Activated CD8-positive, alpha-beta memory T cell treated with anti-CD3 and anti-CD28 coated beads, Interleukin-2, amount 50 U/mL, for 24 hours (primary cell): ENCODE measurements around the gene PRKCD.
"Not testable (repeated sequence)": the region's sequence is repeated elsewhere in the genome, so short reads cannot be mapped to it uniquely, and the experiment has no call there.

Source experiments
- DNase-seq: peaks from one replicate; pipeline ENCODE4 v3.0.0-alpha.2; 2020; ENCODE audit errors: extremely low read depth

PRKCD gene

DNA sequence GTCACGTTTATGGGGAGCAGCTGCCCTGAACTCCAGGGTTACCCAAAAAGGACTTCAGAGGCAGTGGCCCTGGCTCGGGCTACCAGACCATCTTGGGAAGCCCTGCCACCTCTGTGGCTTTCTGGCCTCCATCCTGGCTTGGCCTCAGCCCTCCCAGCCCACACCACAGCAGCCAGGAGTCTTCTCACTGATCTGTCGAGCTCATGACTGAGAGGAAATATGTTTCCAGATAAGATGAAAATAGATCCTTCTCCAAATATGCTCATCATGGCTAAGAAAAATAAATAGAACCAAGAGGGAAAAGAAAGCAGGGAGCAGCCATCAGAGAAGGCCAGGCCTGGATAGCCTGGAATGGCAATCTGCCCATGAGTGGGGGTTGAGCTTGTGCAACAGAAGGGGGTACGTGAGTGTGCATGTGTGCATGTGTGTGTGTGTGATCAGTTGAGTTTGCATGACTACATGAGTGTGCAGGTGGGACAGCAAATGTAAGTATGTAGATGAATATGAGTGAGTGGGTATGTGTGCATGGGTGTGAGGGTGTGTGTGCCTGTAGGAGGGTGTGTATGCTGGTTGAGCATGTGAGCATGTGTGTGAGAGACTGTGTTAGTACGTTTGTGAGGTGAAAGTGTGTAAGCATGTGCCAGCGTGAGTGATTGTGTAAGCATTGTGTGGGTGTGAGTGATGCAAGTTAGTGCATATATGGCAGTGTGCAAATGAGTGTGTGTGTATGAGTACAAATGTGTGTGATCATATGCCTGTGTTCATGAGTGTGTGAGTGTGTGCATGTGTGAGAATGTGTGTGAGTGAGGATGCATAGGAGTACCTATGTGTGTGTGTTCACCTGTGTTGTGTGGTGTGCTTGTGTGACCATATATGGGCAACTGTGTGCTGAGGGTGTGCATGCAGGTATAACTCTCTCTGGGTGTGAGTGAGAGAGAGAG is 20.8 kb upstream of the PRKCD start:
- no peak for DNase-seq

DNA sequence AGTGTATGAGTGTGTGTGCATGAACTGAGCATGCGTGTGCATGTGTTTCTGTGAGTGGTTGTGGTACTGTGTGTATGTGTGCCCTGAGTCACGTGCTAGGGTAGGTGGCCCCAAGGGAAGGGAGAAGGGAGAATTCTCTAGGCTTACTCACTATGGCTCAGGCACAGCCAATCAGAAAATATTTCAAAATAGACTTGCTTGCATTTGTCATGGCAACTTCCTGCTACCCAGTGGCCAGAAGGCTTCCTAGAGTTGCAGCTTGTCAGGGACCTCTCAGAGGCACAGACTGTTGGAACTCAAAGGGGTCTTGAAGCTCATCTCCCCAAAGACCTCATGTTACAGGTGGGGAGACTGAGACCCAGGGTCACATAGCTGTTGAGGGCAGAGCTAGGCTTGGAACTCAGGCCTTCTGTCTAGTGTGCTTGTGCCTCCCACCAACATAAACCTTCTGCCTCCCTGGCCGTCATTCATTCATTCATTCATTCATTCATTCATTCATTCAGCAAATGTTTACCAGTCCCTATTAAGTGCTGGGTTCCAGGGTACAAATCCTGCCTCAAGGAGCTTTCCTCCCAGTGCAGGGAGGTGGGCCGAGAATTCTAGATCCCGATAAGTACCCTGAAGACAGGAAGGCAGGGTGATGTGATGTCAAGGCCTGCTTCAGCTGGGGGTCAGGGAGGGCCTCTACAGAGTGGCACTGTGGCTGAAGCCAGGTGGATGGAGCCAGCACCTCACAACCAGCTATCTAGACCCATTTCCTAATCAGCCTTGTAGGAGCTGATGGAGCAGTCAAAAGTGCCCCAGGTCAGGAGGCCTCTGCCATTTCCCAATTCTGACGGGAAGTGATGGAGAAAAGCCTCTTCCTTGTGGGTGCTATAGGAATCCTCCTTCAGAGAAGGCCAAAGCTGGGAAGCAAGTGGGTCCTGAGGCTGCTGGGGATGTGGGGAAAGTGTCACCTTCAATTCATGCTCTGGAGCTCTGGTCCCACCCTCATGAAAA is 19.9 kb upstream of the PRKCD start:
- DNase-seq: no peak

DNA sequence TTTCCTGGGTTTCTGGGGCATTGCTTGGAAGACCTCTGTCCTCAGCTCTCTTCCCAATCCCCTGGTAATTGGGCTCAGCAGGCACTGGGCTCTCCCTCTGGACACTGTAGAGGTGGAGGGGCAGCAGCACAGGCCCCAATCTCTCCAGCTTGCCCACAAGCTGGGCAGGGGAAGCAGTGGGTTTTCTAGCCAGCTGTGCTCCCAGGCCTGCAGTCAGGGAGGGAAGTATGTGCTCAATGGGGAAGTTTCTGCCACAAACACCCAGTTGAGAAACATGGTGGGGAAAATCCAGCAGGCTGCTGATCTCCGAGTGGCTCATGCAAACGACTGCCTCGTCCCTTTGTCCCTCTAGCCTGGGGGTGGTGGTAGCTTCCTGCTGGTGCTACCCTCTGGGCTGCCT is 18.0 kb upstream of the PRKCD start:
- DNase-seq: no peak

DNA sequence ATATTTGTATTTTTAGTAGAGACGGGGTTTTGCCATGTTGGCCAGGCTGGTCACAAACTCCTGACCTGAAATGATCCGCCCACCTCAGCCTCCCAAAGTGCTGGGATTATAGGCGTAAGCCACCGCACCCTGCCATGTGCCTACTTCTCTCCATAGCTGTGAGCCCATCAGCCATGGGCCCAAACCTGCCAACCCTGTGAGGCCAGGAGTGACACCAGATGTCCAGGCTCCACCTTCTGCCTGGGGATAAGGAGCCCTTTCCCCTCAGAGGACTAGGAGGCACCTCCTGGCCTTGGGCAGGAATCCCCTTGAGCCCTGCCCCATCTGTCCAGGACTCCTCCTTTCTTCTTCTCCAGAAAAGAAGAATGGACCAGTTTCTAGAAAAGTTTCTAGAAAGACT is 16.6 kb upstream of the PRKCD start:
- no peak for DNase-seq

DNA sequence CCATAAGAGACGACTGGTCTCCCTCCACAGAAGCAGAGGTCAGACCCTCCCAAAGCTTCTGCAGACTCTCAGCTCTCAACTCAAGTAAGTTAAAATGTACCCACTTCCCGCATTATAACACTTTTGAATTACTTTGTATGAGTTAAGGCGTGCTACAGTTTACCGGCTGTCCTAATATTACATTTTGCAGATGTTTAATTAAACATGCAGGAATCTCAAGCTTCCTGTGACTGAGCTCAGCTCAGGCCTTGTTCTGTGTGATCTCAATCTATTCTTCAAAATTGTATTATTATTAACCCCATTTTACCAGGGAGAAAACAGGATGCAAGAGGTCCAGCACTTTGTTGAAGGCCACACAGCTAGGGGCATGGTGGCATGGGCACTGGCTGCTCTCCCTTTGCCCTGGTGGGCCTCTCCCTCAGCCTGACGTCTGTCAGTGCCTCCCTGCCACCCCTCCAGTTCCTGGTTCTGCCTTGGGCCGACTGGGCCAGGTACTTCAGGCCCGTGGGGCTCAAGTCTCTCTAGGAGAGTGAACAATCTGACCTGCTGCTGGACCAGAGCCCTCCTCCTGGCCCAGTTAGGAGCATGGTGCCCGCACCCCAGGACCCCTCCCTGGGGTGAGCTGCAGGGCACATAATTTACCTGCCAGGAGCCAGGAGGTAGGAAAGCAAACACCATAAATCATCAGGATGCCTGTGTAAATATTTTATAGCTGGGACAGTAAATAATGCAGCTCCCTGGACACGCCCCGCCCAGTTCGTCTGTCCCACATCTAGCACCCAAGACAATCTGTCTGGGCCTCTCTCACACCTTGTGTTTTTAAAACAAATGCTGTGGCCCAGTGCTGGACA is 15.9 kb upstream of the PRKCD start:
- DNase-seq: no peak

DNA sequence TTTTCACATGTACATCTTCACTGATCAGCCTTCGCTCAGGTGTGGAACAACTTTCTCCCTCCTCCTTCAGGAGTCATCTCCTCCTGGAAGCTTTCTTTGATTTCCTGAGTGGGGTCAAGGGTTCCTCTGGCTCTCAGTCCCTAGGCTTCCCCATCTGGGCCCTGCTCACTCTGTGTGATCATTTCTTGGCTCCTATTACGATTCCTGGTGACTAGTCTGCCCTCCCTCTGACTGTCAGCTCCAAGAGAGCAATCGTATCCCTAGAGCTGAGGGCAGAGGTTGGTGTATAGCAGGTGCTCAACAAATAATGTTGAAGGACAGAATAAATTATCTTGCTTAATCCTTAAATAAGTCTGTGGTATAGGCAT is 15.3 kb upstream of the PRKCD start:
- no peak for DNase-seq

DNA sequence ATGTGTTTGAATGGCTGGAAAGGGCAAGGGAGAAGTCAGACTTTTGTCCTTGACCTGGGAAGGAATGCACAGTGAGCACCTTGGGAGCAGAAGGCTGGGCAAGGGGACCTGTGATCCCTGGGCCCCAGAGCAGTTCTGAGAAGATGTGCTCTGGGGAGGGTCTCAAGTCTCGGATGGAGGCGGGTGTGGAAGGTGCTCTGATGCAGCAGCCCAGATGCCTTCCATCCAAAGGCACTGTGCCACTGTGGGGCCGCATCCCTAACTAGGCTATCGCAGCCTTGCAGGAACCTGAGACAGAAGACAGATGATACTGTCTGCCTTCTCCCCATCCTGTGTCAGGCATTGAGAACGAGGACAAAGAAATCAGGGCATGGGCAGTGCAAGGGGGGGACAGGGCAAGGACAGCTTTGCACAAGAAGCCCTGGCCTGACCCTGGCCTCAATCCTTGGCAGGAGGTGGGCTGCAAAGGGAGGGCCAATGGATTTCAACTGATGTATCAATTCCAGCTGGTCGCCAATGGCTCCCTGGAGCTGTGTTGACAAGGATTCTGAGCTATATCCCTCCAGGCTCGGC is 14.6 kb upstream of the PRKCD start:
- no peak for DNase-seq

DNA sequence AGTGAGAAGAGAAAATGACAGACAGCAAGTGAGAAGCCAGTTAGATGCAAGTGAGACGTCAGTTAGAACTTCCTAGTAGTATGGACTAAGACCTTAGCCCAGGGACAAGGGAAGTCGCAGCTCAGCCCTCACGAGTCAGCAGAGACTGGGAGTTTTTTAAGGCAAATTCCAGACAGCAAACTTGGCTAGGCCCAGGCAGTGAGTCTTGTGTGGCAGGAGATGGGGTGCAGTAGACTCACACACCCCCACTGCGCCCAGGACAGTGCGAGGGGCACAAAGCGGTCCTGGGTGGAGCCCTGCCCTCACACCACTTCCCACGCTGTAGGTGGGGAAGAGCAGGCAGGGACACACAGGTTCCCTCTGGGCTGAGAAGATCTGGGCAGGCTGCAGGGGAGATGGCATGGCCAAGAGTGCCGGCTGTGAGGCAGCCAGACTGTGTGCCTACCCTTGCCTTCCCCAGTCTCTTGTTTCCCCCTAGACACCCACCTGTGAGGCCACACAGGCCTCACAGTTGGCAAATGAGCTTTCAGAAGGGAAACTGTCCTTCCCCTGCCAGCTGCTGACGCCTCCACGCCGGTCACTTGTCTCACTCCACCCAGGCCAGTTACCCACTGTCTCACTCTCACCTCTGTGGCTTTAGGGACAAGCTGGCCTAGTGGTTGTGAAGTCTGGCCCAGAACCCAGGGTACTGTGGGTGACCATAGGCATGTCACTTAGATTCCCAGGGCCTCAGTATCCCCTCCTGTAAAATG is 13.7 kb upstream of the PRKCD start:
- no peak for DNase-seq

DNA sequence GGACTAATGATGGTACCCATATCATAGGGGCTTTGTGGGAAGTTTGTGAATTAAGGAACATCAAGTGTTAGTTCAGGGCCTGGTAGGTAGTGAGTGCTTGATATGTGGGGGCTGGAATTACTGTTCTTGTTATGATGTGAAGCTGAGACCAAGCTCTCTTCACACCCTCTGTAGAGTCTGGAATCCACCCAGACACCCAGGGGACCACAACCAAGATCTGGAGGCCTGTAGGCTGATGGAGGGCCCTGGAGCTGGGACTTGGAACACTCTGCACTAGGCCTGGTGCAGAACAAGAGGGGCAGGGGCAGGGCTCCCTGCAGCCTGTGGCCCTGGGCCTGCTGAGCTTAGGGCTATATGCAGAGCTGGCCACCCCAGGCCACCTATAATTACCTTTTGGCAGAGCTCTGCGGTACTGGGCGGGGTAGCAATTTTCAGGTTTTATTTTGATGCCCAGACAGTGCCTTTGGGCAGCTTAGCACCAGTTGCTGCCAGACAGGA is 13.1 kb upstream of the PRKCD start:
- DNase-seq: no peak

DNA sequence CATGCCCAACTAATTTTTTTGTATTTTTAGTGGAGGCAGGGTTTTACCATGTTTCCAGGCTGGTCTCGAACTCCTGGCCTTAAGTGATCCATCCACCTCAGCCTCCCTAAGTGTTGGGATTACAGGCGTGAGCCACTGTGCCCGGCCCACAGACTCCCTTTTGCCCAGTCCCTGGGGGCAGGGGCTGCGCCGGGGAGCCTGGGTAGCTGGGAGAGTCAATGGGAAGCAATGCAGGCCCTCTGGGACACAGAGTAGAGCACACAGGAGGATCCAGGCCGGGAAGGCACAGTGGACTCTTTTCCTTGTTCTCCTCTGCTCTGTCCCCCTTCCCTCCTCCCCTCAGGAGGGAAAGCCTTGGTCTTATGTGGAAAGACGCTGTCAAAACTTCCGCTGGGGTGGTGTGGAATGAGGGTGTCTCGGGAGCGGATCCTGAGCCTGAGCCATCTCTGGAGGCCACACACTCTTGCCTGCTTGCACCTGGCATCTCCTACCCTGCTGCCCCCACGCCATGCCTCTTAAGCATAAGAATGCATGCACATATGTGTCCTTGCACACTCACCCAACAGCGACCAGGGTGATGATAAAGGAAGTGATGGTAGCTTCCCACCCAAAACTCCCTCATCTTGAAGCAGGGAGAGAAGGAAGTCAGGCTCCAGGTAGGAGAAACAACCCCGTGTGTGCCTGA is 11.9 kb upstream of the PRKCD start:
- DNase-seq: no peak

DNA sequence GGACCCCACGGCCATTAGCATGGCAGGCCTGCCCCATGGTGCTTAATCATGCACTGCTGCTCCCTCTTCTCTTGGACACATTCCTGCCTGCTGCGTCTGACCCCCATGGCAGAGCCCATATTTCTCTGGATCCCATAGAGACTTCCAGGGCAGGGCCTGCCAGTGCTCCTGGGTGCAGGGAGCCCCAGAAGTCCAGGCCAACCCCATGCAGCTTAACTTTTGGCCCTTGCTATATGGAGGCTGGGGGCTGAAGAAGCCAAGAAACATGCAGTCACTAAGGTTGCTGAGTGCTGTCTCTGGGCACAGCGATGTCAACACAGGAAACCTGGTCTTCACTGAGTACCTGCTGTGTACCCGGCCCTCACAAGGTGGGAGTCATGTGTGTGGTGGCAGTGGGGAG is 11.3 kb upstream of the PRKCD start:
- no peak for DNase-seq

DNA sequence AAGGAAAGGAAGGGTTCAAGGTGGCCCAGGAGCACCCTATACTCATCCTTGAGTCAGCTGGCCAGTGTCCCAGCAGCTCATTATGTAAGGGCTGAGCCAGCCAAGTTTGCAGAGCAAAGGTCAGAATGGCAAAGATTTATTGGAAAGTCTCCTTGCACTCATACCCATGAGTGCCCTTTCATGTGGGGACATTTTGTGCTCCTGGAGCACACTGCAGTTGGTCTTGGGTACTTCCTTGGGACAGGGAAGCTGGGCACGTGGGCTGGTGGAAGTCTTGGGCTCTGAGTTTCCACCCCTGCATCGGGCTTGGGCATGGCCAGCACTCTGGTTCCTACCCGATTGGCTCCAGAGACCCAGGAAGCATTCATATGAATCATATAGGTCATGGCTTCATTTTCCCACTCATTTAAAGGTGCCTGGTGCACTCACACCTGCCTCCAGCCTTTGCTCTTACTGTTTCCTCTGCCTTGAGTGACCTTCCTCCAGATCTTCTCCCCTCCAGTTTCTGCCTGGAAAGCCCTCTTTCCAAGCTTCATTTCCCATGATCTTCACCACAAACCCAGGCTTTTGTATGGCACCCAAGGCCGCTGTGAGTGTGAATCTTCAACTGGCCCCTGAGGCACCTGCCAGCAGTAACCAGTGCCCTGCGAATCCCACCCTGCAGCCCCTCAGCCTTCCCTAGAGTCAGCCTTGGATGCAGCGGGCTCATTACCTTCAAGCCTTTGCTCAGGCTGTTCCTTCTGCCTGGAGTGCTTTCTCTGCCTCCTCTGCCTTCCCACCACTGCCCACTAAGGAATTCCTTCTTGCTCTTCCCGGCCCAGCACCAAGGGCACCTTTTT is 10.5 kb upstream of the PRKCD start:
- no peak for DNase-seq

DNA sequence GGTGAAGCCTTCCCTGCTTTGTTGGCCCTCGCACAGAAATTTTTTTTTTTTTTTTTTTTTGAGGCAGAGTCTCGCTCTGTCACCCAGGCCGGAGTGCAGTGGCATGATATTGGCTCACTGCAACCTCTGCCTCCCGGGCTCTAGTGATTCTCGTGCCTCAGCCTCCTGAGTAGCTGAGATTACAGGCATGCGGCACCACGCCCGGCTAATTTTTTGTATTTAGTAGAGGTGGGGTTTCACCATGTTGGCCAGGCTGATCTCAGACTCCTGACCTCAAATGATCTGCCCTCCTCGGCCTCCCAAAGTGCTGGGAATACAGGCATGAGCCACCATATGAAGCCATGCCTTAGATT is 9.9 kb upstream of the PRKCD start:
- not testable (repeated sequence) for DNase-seq

DNA sequence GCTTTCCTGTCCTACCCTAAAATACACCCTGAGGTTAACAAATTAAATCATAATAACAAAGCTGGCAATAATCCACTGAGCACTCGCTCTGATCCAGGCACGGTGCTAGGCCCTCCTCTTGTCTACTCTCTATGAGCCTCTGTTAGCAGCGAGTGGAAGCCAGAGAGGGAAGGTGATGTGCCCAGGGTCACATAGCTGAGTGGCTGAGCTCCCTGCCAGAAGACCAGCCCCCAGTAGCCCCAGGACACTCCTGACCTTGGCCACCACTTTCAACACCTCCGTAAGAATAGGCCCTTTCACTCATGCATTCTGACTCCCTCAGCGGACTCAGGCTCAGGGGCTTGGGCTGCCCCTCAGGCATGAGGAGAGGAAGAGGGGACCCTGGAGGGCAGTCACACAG is 9.5 kb upstream of the PRKCD start:
- no peak for DNase-seq

DNA sequence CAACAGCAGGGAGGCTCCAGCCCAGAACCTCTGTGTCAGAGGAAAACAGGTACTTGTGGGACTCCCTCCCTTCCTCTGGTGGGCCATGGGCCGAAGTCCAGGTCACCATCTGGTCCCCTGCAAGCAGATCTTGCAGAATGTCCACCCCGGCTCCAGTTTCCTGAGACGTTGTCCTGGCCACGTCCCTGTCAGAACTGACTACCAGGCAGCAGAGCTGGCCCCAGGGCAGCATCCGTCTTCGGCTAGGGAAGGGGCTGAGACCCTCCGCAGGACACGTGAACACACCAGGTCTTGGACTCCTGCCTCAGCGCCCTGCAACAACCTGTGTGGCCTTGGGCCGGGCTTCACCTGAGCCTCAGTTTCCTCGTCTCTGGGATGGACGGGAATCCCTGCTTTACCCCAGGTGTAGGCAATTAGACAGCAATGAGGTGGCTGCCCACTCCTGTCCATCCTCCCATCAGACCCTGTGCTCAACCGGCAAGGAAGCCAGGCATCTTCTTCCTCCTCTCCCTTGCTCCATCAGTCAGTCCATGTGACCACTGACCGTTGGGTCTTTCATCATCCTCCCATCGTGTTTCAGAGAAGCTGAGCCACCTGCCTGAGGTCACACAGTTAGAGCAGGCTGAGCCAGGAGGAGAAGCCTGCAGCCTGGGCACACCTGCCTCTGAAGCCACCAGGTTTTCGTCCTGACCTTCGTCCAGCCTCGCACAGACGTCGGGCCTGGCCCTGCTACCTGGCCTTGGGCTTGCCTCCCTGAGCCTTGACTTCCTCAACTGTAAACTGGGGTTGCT is 8.9 kb upstream of the PRKCD start:
- no peak for DNase-seq

DNA sequence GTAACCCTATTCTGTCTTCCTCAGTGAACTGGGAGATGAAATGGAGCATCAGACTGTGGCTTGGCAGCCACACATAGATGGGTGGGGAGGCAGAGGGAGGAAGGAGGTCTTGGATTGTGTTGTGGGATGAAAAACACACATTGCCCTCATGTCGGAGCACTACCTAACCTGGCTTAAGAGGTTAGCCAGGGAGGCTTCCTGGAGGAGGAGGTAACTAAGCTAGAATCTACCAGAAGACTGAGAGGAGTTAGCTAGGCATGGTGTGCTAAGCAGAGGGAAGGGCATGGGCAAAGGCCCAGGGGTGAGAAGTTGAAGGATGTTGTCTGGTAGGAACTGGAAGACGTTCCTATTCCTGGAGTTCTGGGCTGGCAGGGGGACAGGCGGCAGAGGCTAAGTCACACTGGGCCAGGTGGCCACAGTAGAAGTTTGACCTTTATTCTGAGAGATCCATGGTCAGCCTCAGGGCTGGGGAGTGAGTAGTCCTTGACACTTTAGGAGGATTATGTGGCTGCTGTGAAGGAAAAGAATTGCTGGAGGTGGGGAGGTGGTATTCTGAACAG is 7.7 kb upstream of the PRKCD start:
- no peak for DNase-seq

DNA sequence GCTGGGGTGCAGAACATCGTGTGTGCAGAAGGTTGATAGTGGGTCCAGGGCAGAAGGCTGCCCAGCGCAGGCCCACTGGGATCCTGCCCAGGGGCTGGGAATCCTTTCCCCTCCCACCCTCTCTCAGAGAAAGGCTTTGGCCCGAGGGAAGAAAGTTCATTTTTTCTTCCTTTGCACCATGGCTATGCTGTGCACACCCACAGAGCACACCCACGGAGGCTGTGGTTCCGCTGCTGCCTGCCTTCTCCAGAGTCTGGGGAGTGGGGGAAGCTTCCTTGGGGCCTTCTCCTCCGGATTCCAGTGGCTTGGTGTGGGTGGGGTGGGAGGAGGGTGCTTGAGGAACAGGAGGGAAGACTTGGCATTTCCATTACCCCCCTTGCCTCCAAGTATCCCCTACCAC is 7.0 kb upstream of the PRKCD start:
- no peak for DNase-seq

DNA sequence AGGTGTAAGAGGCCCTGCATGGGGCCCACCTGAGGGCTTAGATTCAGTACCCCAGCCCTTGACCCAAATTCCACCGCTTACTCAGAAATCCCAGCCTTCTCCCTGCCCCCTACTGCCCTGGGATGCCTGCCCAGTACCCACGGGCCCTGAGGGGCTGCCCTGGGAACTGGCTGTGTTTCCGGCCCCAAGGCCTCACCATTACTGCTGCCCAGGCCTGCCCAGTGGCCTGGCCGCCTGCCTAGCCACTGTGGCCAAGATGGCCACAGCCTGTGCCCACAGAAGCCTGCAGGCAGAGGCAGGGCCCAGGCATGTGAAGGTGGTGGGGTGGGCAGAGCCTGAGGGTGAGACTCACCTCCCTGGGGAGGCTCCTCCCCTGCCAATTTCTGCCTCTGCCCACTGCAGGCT is 6.1 kb upstream of the PRKCD start:
- no peak for DNase-seq
